ENCODE results near the gene STK31.
A peak's percentile ranks its signal among the peaks of the same experiment; 100 is the strongest.
"Not testable (repeated sequence)": the region's sequence is repeated elsewhere in the genome, so short reads cannot be mapped to it uniquely, and the experiment has no call there.

The STK31 gene

DNA sequence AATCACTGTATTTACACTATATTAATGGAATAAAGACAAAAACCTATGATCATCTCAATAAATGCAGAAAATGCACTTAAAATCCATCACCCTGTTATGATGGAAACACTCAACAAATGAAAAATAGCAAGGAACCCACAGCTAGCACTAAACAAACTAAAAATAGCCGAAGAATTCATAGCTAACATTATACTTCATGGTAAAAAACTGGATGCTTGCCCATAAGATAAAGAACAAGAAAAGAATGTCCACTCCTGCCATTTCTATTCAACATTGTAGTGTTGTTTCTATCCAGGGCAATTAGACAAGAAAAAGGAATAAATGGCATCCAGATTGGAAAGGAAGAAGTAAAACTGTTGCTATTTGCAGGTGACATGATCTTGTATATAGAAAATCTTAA, 142.1 kb downstream of the STK31 start:
- DNase-seq (ENCODE audit: extremely low read depth, low read depth), result no peak
- H3K4me3 ChIP-seq (replicated peaks; ENCODE audit: low read depth, low read length), result no peak overlapping the region
- TF ChIP-seq, protein P1, sequence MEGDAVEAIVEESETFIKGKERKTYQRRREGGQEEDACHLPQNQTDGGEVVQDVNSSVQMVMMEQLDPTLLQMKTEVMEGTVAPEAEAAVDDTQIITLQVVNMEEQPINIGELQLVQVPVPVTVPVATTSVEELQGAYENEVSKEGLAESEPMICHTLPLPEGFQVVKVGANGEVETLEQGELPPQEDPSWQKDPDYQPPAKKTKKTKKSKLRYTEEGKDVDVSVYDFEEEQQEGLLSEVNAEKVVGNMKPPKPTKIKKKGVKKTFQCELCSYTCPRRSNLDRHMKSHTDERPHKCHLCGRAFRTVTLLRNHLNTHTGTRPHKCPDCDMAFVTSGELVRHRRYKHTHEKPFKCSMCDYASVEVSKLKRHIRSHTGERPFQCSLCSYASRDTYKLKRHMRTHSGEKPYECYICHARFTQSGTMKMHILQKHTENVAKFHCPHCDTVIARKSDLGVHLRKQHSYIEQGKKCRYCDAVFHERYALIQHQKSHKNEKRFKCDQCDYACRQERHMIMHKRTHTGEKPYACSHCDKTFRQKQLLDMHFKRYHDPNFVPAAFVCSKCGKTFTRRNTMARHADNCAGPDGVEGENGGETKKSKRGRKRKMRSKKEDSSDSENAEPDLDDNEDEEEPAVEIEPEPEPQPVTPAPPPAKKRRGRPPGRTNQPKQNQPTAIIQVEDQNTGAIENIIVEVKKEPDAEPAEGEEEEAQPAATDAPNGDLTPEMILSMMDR (IDR thresholded peaks at IDR 0.05; ENCODE audit: low read depth, low read length, missing control alignments), result no peak

DNA sequence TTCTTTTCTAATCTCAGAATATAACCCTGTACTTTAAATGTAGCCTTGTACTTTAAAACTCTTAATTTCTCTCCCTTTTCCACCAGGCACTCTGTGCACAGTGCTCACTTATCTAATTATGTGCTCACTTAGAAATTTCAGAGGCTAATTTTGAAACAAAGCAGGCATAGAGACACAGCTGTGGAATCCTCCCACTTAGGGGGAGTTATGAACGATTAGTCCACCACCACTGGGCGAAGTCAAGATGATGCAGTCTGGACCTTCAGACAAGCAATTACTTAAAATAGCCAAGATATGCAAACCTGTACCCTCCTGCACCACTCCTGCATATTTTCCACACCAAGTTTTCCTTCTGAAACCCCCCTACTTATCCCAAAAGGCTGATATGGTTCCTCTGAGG, 143.0 kb downstream of the STK31 start:
- TF ChIP-seq, protein P1 (IDR thresholded peaks at IDR 0.05; ENCODE audit: low read depth, low read length, missing control alignments), result no peak
- DNase-seq (ENCODE audit: extremely low read depth, low read depth), result no peak
- no peak overlapping the region for H3K4me3 ChIP-seq (replicated peaks; ENCODE audit: low read depth, low read length)

DNA sequence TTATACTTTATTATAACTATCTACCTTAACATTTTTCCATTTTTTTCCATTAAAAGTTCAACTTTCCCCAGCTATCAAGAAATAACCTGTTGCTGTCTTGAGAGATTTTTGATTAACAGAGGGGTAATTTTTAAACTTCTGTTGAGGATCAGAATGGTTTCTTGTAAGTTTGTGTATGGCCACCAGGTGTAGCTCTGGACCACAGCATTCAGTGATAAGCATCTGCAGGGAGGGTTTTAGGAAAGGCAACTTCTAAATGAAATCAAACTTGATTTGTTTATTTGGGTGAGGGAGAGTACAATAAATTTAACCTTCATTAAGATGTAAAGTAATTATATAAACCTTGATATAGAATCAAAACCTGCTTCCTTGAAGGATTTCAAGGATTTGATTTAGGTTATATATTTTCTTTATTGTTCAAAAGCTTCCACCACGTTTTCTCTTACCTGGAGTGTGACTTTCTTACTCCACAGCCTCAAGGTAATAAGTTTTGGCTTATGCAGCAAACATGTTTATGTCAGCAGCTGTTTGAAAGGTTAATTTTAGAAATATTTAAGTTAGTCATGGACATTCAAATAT, 153.3 kb downstream of the STK31 start:
- DNase-seq (ENCODE audit: extremely low read depth, low read depth), result no peak
- no peak overlapping the region for H3K4me3 ChIP-seq (replicated peaks; ENCODE audit: low read depth, low read length)
- TF ChIP-seq, protein P1 (IDR thresholded peaks at IDR 0.05; ENCODE audit: low read depth, low read length, missing control alignments), result peak; percentile 38

DNA sequence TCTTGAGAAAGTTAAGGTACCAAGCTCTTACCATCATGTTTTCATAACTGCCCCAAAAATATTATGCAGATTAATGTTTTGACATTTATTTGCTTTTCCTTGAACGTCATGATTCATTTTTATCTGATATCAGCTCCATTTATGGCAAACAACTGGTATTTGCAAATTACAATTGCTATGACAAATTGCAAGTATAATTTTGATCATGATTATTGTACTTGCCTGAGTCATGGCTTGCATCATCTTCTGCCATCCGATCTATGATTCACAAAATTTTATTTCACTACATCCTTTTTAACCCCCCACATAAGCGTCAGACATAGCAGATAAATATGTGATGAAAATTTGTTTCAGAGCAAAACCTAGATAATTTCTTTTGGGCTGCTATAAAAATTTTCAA, 155.0 kb downstream of the STK31 start:
- no peak overlapping the region for H3K4me3 ChIP-seq (replicated peaks; ENCODE audit: low read depth, low read length)
- TF ChIP-seq, protein P1 (IDR thresholded peaks at IDR 0.05; ENCODE audit: low read depth, low read length, missing control alignments), result no peak
- no peak for DNase-seq (ENCODE audit: extremely low read depth, low read depth)

DNA sequence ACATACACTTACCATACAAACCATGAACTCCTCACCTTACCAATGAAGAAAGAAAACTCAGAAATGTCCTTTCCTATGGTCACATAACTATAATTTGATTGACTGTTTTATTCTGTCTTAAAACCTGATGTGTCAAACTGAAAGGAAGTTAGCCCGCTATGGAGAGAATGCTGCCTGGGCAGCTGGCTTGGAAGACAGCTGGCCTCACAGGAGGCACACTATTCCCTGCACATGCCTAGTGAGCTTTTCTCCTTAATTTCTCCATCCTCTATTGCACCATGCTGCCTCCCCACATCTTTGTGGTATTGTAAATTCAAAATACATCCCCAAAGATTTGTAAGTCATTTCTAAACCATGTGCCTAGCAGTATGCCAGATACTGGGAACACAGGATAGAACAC, 163.3 kb downstream of the STK31 start:
- TF ChIP-seq, protein P1 (IDR thresholded peaks at IDR 0.05; ENCODE audit: low read depth, low read length, missing control alignments), result no peak
- DNase-seq (ENCODE audit: extremely low read depth, low read depth), result no peak
- no peak overlapping the region for H3K4me3 ChIP-seq (replicated peaks; ENCODE audit: low read depth, low read length)

DNA sequence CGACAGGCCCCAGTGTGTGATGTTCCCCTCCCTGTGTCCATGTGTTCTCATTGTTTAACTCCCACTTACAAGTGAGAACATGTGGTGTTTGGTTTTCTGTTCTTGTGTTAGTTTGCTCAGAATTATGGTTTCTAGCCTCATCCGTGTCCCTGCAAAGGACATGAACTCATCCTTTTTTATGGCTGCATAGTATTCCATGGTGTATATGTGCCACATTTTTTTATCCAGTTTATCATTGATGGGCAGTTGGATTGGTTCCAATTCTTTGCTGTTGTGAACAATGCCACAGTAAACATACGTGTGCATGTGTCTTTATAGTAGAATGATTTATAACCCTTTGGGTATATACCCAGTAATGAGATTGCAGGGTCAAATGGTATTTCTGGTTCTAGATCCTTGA, 166.5 kb downstream of the STK31 start:
- not testable (repeated sequence) for H3K4me3 ChIP-seq (replicated peaks; ENCODE audit: low read depth, low read length); DNase-seq (ENCODE audit: extremely low read depth, low read depth)
